Vagina (tissue), 2 donors: ENCODE measurements around the gene TMPRSS13.

Experiments
- CTCF ChIP-seq, 3 experiments: fragments of 450-650 bp in 2 of 3; fragments of 200-600 bp in 1 of 3; sonication (generic) in 1 of 3; IDR thresholded peaks; one replicate each; pipeline ENCODE4 v1.5.1; 2017 to 2019; ENCODE audit warnings: antibody characterized with exemption in 3 of 3, mild to moderate bottlenecking in 2 of 3, moderate library complexity in 2 of 3
- POLR2A ChIP-seq, 2 donors: fragments of 450-650 bp; IDR thresholded peaks; one replicate each; pipeline ENCODE4 v1.6.1; 2017; ENCODE audit warnings: antibody characterized with exemption in 2 of 2, mild to moderate bottlenecking in 2 of 2, moderate library complexity in 2 of 2
- POLR2AphosphoS5 ChIP-seq, 2 donors: sonication (generic); formaldehyde crosslinking; IDR thresholded peaks; one replicate each; pipeline ENCODE4 v1.9.0; 2017; ENCODE audit warnings: antibody characterized with exemption in 2 of 2, mild to moderate bottlenecking in 2 of 2, low read depth in 1 of 2; ENCODE audit not compliant: insufficient read depth in 1 of 2

GRCh38 chr11:117875382-117876058 lies 53.7 kb downstream of the TMPRSS13 start:
- no peak for TF ChIP-seq CTCF (IDR thresholded peaks at IDR 0.05)
- TF ChIP-seq POLR2A (IDR thresholded peaks at IDR 0.05), result no peak
- no peak for TF ChIP-seq POLR2AphosphoS5 (IDR thresholded peaks at IDR 0.05; ENCODE audit: insufficient read depth in 1 of 2, low read depth in 1 of 2)
